IMR-90 (cell line): ENCODE measurements around the gene FOXK1. TPM values are rescaled to one million over a fixed set of nuclear protein-coding genes. Genes with fewer than 3 reads are reported as not detected.

Experiments
- ATAC-seq: fragments of 200-7000 bp; cut with Tn5 transposase; 2 replicates; pipeline ENCODE4 v1.9.1; 2020; ENCODE audit warnings: low read depth, mild to moderate bottlenecking, moderate library complexity
- BruUV-seq: library from RNA; stranded (reverse); fragments of 400-500 nt; replicated peaks from 2 replicates; lab custom pipeline; 2021; lab: Mats Ljungman, UMichigan
- CTCF ChIA-PET: fragments of 300-600 bp; formaldehyde crosslinking; extraction: SDS; loops from one replicate; lab custom pipeline; 2021; ENCODE audit warnings: antibody characterized with exemption; lab: Yijun Ruan, JAX
- POLR2A ChIA-PET: fragments of 300-600 bp; sonication (Branson Sonifier 250); formaldehyde crosslinking; loops from one replicate; lab custom pipeline; 2022; ENCODE audit warnings: antibody characterized with exemption; ENCODE audit not compliant: unreplicated experiment; lab: Charles Lee
- DNase-seq: peaks from one replicate; pipeline ENCODE4 v3.0.0; 2013
- H2AFZ ChIP-seq: replicated peaks from 2 replicates; pipeline ENCODE3; 2013; ENCODE audit warnings: low read length, mild to moderate bottlenecking; ENCODE audit not compliant: poor library complexity
- H2AK5ac ChIP-seq: 2 replicates; pipeline ENCODE4 v1.6.1; 2013; ENCODE audit warnings: low read depth, low read length, inconsistent platforms
- H2AK9ac ChIP-seq: replicated peaks from 2 replicates; pipeline ENCODE3; 2013; ENCODE audit warnings: mild to moderate bottlenecking, low read depth, low read length, moderate library complexity; ENCODE audit not compliant: poor library complexity
- H2BK120ac ChIP-seq: 2 replicates; pipeline ENCODE4 v1.6.1; 2013; ENCODE audit warnings: low read depth, low read length, inconsistent platforms
- H2BK15ac ChIP-seq: 3 replicates; pipeline ENCODE4 v1.6.1; 2013; ENCODE audit warnings: low read depth, low read length, inconsistent platforms
- H2BK20ac ChIP-seq: 2 replicates; pipeline ENCODE4 v1.6.1; 2013; ENCODE audit warnings: low read depth, mild to moderate bottlenecking, inconsistent platforms, low read length, moderate library complexity
- H2BK5ac ChIP-seq: 2 replicates; pipeline ENCODE4 v1.6.1; 2013; ENCODE audit warnings: mild to moderate bottlenecking, low read depth, low read length, inconsistent platforms; ENCODE audit not compliant: poor library complexity, severe bottlenecking
- H3K14ac ChIP-seq: replicated peaks from 2 replicates; pipeline ENCODE4 v1.6.1; 2013; ENCODE audit warnings: low read depth, low read length, inconsistent platforms
- H3K18ac ChIP-seq: 2 replicates; pipeline ENCODE4 v1.6.1; 2013; ENCODE audit warnings: low read depth, low read length, control low read depth
- H3K23ac ChIP-seq: 2 replicates; pipeline ENCODE4 v1.6.1; 2013; ENCODE audit warnings: low read depth, low read length, inconsistent platforms
- H3K27ac ChIP-seq: 2 replicates; pipeline ENCODE4 v1.5.1; 2013; ENCODE audit warnings: mild to moderate bottlenecking, control low read depth, low read length; ENCODE audit not compliant: insufficient read depth
- H3K27me3 ChIP-seq: 2 replicates; pipeline ENCODE4 v1.6.1; 2013; ENCODE audit warnings: low read length; ENCODE audit not compliant: control insufficient read depth, insufficient read depth
- H3K36me3 ChIP-seq: 2 replicates; pipeline ENCODE4 v1.6.1; 2013; ENCODE audit warnings: low read length, mixed read lengths; ENCODE audit not compliant: control insufficient read depth, insufficient read depth
- H3K4ac ChIP-seq: 2 replicates; pipeline ENCODE4 v1.6.1; 2013; ENCODE audit warnings: low read depth, low read length, inconsistent platforms
- H3K4me1 ChIP-seq: 2 replicates; pipeline ENCODE4 v1.6.1; 2013; ENCODE audit warnings: low read length, mixed read lengths; ENCODE audit not compliant: control insufficient read depth, insufficient read depth
- H3K4me2 ChIP-seq: 2 replicates; pipeline ENCODE4 v1.6.1; 2013; ENCODE audit warnings: low read depth, mild to moderate bottlenecking, control low read depth, low read length, moderate library complexity
- H3K4me3 ChIP-seq: 2 replicates; pipeline ENCODE4 v1.5.1; 2013; ENCODE audit warnings: low read depth, mild to moderate bottlenecking, control low read depth, low read length, moderate library complexity; ENCODE audit not compliant: insufficient read depth
- H3K56ac ChIP-seq: 2 replicates; pipeline ENCODE4 v1.6.1; 2013; ENCODE audit warnings: low read length, inconsistent platforms; ENCODE audit not compliant: insufficient read depth; ENCODE audit errors: extremely low read depth
- H3K79me1 ChIP-seq, 2 experiments: 2 replicates each; pipeline ENCODE4 v1.6.1; 2013; ENCODE audit warnings: low read length in 2 of 2, inconsistent platforms in 1 of 2, low read depth in 1 of 2
- H3K9ac ChIP-seq: 2 replicates; pipeline ENCODE4 v1.6.1; 2013; ENCODE audit warnings: low read depth, low read length, control low read depth
- H3K9me1 ChIP-seq: 2 replicates; pipeline ENCODE4 v1.6.1; 2013; ENCODE audit warnings: low read length, inconsistent platforms; ENCODE audit not compliant: insufficient read depth
- H3K9me3 ChIP-seq: 2 replicates; pipeline ENCODE4 v1.6.1; 2013; ENCODE audit warnings: low read length; ENCODE audit not compliant: control insufficient read depth, insufficient read depth
- H4K20me1 ChIP-seq: 2 replicates; pipeline ENCODE4 v1.6.1; 2013; ENCODE audit warnings: low read length, inconsistent platforms; ENCODE audit not compliant: insufficient read depth
- H4K5ac ChIP-seq: 2 replicates; pipeline ENCODE4 v1.6.1; 2013; ENCODE audit warnings: mild to moderate bottlenecking, low read depth, low read length, control low read depth
- H4K8ac ChIP-seq, 2 experiments: 2 replicates each; pipeline ENCODE4 v1.6.1; 2013; ENCODE audit warnings: low read depth in 2 of 2, low read length in 2 of 2, control low read depth in 1 of 2, inconsistent platforms in 1 of 2
- H4K91ac ChIP-seq: 2 replicates; pipeline ENCODE4 v1.6.1; 2013; ENCODE audit warnings: low read depth, low read length, inconsistent platforms; ENCODE audit not compliant: insufficient read depth
- BHLHE40 ChIP-seq: fragments of 150-350 bp; IDR thresholded peaks from 2 replicates; pipeline ENCODE4 v1.6.1; 2016; ENCODE audit warnings: mild to moderate bottlenecking, low read depth, low read length
- CHD1 ChIP-seq: IDR thresholded peaks from 2 replicates; pipeline ENCODE4 v1.6.1; 2012; ENCODE audit warnings: low read depth, low read length, improper control_type of control experiment
- FOS ChIP-seq: fragments of 150-350 bp; IDR thresholded peaks from 2 replicates; pipeline ENCODE4 v1.6.1; 2016; ENCODE audit warnings: low read depth, low read length
- MAFK ChIP-seq: IDR thresholded peaks from 2 replicates; pipeline ENCODE4 v1.6.1; 2012; ENCODE audit warnings: low read depth, low read length, improper control_type of control experiment
- MAZ ChIP-seq: IDR thresholded peaks from 2 replicates; pipeline ENCODE4 v1.6.1; 2012; ENCODE audit warnings: low read depth, mild to moderate bottlenecking, low read length, improper control_type of control experiment, moderate library complexity, borderline replicate concordance
- MXI1 ChIP-seq: IDR thresholded peaks from 2 replicates; pipeline ENCODE4 v1.6.1; 2012; ENCODE audit warnings: low read depth, mild to moderate bottlenecking, low read length, moderate library complexity, borderline replicate concordance
- NFE2L2 ChIP-seq: fragments of 150-350 bp; IDR thresholded peaks from 2 replicates; pipeline ENCODE4 v1.6.1; 2016; ENCODE audit warnings: low read depth, mild to moderate bottlenecking, low read length
- POLR2A ChIP-seq: IDR thresholded peaks from 2 replicates; pipeline ENCODE4 v1.6.1; 2012; ENCODE audit warnings: mild to moderate bottlenecking, low read depth, low read length
- RAD21 ChIP-seq: IDR thresholded peaks from 2 replicates; pipeline ENCODE4 v1.6.1; 2012; ENCODE audit warnings: low read length, improper control_type of control experiment
- RCOR1 ChIP-seq: IDR thresholded peaks from 2 replicates; pipeline ENCODE4 v1.6.1; 2012; ENCODE audit warnings: mild to moderate bottlenecking, low read length, improper control_type of control experiment; ENCODE audit not compliant: insufficient replicate concordance
- RFX5 ChIP-seq: IDR thresholded peaks from 2 replicates; pipeline ENCODE4 v1.8.0; 2012; ENCODE audit warnings: low read depth, mild to moderate bottlenecking, low read length, moderate library complexity
- SMC3 ChIP-seq: fragments of 150-350 bp; IDR thresholded peaks from 2 replicates; pipeline ENCODE4 v1.6.1; 2016; ENCODE audit warnings: low read depth, mild to moderate bottlenecking, antibody characterized with exemption, low read length, moderate library complexity
- WGBS, 2 experiments: methylation state at CpG; one replicate each; pipeline versions ENCODE4 v1.1.5 to v1.1.7; 2013; ENCODE audit warnings: missing lambda C conversion rate in 2 of 2; ENCODE audit not compliant: insufficient read length in 1 of 2; ENCODE audit errors: extremely low coverage in 2 of 2; 5-methylcytosine and 5-hydroxymethylcytosine counted together
- dilution Hi-C: fragments of 300-500 bp; cut with HindIII; formaldehyde crosslinking; loops from one replicate; pipeline ENCODE4 v1.14.3; 2018; ENCODE audit warnings: low sequenced_read_pairs; ENCODE audit not compliant: unreplicated experiment
- in situ Hi-C: fragments of 300-500 bp; cut with MboI; formaldehyde crosslinking; loops from 3 replicates; pipeline ENCODE4 v1.14.3; 2019; ENCODE audit warnings: low sequenced_read_pairs, inconsistent platforms, mixed read lengths
- intact Hi-C: fragments of 100-400 bp; cut with micrococcal nuclease; formaldehyde crosslinking; loops from 2 replicates; pipeline ENCODE4 v1.10.0; 2022
- polyA plus RNA-seq, 3 experiments: library from polyadenylated mRNA; depleted of rRNA; stranded (reverse); fragments of >200 nt; gene quantifications; 2 replicates each; pipeline ENCODE4 v1.2.3, GENCODE V29; 2012; ENCODE audit warnings: low replicate concordance in 1 of 3
- total RNA-seq: library from RNA; depleted of rRNA; stranded (reverse); fragments of >200 nt; gene quantifications from 2 replicates; pipeline ENCODE4 v1.2.3, GENCODE V29; 2012
- TF ChIP-seq, protein P1 (sequence below): fragments of 150-350 bp; IDR thresholded peaks from 2 replicates; pipeline ENCODE4 v1.6.1; 2016; ENCODE audit warnings: low read depth, mild to moderate bottlenecking, low read length, moderate library complexity, borderline replicate concordance
- TF ChIP-seq, protein P2 (sequence below): fragments of 150-350 bp; IDR thresholded peaks from 2 replicates; pipeline ENCODE4 v1.6.1; 2017; ENCODE audit warnings: mild to moderate bottlenecking, antibody characterized with exemption, low read length, low read depth
- TF ChIP-seq, protein P3 (sequence below): conservative IDR thresholded peaks from 2 replicates; pipeline ENCODE4 v1.5.1; 2012; ENCODE audit warnings: mild to moderate bottlenecking, low read depth, low read length, improper control_type of control experiment

FOXK1 gene
- total and polyA plus RNA-seq, 2 of the 4 experiments (the other 2 are of a cell fraction), result 4.3 to 8.8 TPM

DNA sequence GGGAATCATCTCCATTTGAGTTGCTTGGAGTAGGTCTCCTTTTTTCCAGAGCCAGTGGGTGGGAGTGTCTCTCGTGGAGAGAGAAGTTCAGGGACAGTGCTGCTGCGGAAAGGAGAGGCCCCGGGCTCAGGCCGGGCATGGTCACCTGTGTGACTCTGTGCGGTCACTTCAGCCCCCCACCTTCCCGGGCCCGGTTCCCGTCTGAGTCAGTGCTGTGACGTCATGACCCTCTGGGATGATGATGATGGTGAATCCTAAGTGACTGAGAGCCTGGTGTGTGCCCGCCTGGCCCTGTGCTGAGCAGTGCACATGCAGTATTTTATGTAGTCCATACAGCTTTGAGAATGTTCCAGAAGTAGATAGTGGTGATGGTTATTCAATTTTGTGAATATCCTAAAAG, 60.8 kb downstream of the FOXK1 start:
- peak overlapping the region; percentile 13; the same call in 1 of the 2 replicates for H2AK5ac ChIP-seq
- POLR2A ChIA-PET, result no interaction called here
- H2BK20ac ChIP-seq, result no peak overlapping the region
- H2BK15ac ChIP-seq, result no peak overlapping the region
- no peak overlapping the region for H3K14ac ChIP-seq
- no peak overlapping the region for H4K91ac ChIP-seq
- H3K9me3 ChIP-seq, result no peaks in the 10 kb centered on the region
- H3K4me1 ChIP-seq, result peaks cover 22% of the 10 kb centered on the region
- ATAC-seq (no peak), DNase-seq (peak; percentile 25)
- H4K20me1 ChIP-seq, result peaks cover 3% of the 10 kb centered on the region; the same call in 1 of the 2 replicates
- H3K9me1 ChIP-seq, result peaks cover 2% of the 10 kb centered on the region; the same call in 1 of the 2 replicates
- H4K8ac ChIP-seq, result no peak overlapping the region
- no peak overlapping the region; the same call in 1 of the 2 replicates for H3K27ac ChIP-seq
- H3K23ac ChIP-seq, result no peak overlapping the region
- intact Hi-C loops (no loop called here), in situ Hi-C loops (no loop called here), dilution Hi-C loops (no loop called here)
- peaks cover 31% of the 10 kb centered on the region for H3K36me3 ChIP-seq
- no peak overlapping the region for H2AK9ac ChIP-seq
- no peak overlapping the region for H4K5ac ChIP-seq
- H2AFZ ChIP-seq, result no peak overlapping the region
- H3K9ac ChIP-seq, result no peak overlapping the region
- H3K27me3 ChIP-seq, result no peaks in the 10 kb centered on the region
- peaks cover 11 to 64% of the 10 kb centered on the region in 2 experiments; a peak in 3 of 4 replicates for H3K79me1 ChIP-seq
- BruUV-seq, result no TSS peak
- no peak overlapping the region for H2BK120ac ChIP-seq
- no peak overlapping the region for H2BK5ac ChIP-seq
- no peak overlapping the region for H3K18ac ChIP-seq
- TF ChIP-seq, protein P1, sequence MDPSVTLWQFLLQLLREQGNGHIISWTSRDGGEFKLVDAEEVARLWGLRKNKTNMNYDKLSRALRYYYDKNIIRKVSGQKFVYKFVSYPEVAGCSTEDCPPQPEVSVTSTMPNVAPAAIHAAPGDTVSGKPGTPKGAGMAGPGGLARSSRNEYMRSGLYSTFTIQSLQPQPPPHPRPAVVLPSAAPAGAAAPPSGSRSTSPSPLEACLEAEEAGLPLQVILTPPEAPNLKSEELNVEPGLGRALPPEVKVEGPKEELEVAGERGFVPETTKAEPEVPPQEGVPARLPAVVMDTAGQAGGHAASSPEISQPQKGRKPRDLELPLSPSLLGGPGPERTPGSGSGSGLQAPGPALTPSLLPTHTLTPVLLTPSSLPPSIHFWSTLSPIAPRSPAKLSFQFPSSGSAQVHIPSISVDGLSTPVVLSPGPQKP, result no peak
- TF ChIP-seq, protein P2, sequence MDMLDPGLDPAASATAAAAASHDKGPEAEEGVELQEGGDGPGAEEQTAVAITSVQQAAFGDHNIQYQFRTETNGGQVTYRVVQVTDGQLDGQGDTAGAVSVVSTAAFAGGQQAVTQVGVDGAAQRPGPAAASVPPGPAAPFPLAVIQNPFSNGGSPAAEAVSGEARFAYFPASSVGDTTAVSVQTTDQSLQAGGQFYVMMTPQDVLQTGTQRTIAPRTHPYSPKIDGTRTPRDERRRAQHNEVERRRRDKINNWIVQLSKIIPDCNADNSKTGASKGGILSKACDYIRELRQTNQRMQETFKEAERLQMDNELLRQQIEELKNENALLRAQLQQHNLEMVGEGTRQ, result no peak
- TF ChIP-seq MAFK, result no peak
- no peak for TF ChIP-seq NFE2L2
- TF ChIP-seq, protein P3, sequence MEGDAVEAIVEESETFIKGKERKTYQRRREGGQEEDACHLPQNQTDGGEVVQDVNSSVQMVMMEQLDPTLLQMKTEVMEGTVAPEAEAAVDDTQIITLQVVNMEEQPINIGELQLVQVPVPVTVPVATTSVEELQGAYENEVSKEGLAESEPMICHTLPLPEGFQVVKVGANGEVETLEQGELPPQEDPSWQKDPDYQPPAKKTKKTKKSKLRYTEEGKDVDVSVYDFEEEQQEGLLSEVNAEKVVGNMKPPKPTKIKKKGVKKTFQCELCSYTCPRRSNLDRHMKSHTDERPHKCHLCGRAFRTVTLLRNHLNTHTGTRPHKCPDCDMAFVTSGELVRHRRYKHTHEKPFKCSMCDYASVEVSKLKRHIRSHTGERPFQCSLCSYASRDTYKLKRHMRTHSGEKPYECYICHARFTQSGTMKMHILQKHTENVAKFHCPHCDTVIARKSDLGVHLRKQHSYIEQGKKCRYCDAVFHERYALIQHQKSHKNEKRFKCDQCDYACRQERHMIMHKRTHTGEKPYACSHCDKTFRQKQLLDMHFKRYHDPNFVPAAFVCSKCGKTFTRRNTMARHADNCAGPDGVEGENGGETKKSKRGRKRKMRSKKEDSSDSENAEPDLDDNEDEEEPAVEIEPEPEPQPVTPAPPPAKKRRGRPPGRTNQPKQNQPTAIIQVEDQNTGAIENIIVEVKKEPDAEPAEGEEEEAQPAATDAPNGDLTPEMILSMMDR, result no peak
- no peak for TF ChIP-seq FOS
- TF ChIP-seq POLR2A, result no peak
- no peak for TF ChIP-seq BHLHE40
- no peak for TF ChIP-seq SMC3
- no peak for TF ChIP-seq RCOR1
- TF ChIP-seq CHD1, result no peak
- TF ChIP-seq RFX5, result no peak
- no peak for TF ChIP-seq RAD21
- no peak for TF ChIP-seq MXI1
- TF ChIP-seq MAZ, result no peak
- H3K4ac ChIP-seq, result no peak overlapping the region
- CTCF ChIA-PET, result no interaction called here
- no peak overlapping the region for H3K4me3 ChIP-seq
- H3K4me2 ChIP-seq, result no peak overlapping the region
- no CpG with 5 or more reads among the region's 10 CpGs for WGBS, 2 experiments
- H3K56ac ChIP-seq, result no peak overlapping the region
